Endothelial cell of umbilical vein (primary cell): ENCODE data around the gene PARP8. TPM values are rescaled to one million over a fixed set of nuclear protein-coding genes. Genes with fewer than 3 reads are reported as not detected.

Experiments
- BruUV-seq: library from RNA; stranded (reverse); fragments of 400-500 nt; replicated peaks from 2 replicates; lab custom pipeline; 2021; lab: Mats Ljungman, UMichigan
- CTCF ChIA-PET: fragments of 300-600, 350-600 bp; sonication (Branson Sonifier 250); formaldehyde crosslinking; loops from one replicate; lab custom pipeline; 2021; ENCODE audit warnings: antibody characterized with exemption, inconsistent platforms; lab: Charles Lee
- POLR2A ChIA-PET: fragments of 300-600, 350-600 bp; sonication (Branson Sonifier 250); formaldehyde crosslinking; loops from one replicate; lab custom pipeline; 2021; ENCODE audit warnings: antibody characterized with exemption, inconsistent platforms; lab: Charles Lee
- DNase-seq: peaks from one replicate; pipeline ENCODE4 v3.0.0-alpha.2; 2011; ENCODE audit warnings: low read depth, low spot score
- FAIRE-seq: peaks from 2 replicates; lab custom pipeline; 2011; peaks lifted over from hg19 to GRCh38; lab: Jason Lieb, UNC
- H2AFZ ChIP-seq: 2 replicates; pipeline ENCODE4 v1.6.0; 2012; ENCODE audit warnings: low read depth, low read length, control low read depth, inconsistent platforms
- H3K27ac ChIP-seq: 2 replicates; pipeline ENCODE4 v1.5.1; 2011; ENCODE audit warnings: low read depth, mild to moderate bottlenecking, control low read depth, low read length, moderate library complexity; ENCODE audit not compliant: insufficient read depth
- H3K27me3 ChIP-seq, 2 experiments: 2 replicates each; pipeline versions ENCODE4 v1.6.0 to v1.6.1; 2011; ENCODE audit warnings: low read length in 2 of 2, mixed read lengths in 1 of 2; ENCODE audit not compliant: control insufficient read depth in 2 of 2, insufficient read depth in 2 of 2
- H3K36me3 ChIP-seq, 2 experiments: 2 replicates in 1 of 2; 3 replicates in 1 of 2; pipeline ENCODE4 v1.5.1; 2011; ENCODE audit warnings: low read length in 2 of 2, mild to moderate bottlenecking in 1 of 2, moderate library complexity in 1 of 2; ENCODE audit not compliant: control insufficient read depth in 2 of 2, insufficient read depth in 2 of 2; ENCODE audit errors: extremely low read depth in 1 of 2
- H3K4me1 ChIP-seq: 3 replicates; pipeline ENCODE4 v1.5.1; 2011; ENCODE audit warnings: mild to moderate bottlenecking, low read length; ENCODE audit not compliant: control insufficient read depth, insufficient read depth; ENCODE audit errors: extremely low read depth
- H3K4me2 ChIP-seq: 2 replicates; pipeline ENCODE4 v1.6.1; 2011; ENCODE audit warnings: low read length, control low read depth, mixed read lengths; ENCODE audit not compliant: insufficient read depth
- H3K4me3 ChIP-seq, 3 experiments: fragments of 200-600 bp in 1 of 3; sonication (generic), shearing (Covaris generic) in 1 of 3; replicated peaks in 1 of 3; 2 replicates each; pipeline ENCODE4 v1.5.1; 2011 to 2016; ENCODE audit warnings: control low read depth in 3 of 3, low read length in 3 of 3, mild to moderate bottlenecking in 2 of 3, inconsistent platforms in 1 of 3, low read depth in 1 of 3, moderate library complexity in 1 of 3; ENCODE audit not compliant: insufficient read depth in 1 of 3
- H3K79me2 ChIP-seq: 2 replicates; pipeline ENCODE4 v1.6.0; 2012; ENCODE audit warnings: low read length, inconsistent platforms; ENCODE audit not compliant: control insufficient read depth, insufficient read depth
- H3K9ac ChIP-seq: replicated peaks from 2 replicates; pipeline ENCODE3; 2011; ENCODE audit warnings: low read length, control low read depth; ENCODE audit not compliant: insufficient read depth; ENCODE audit errors: extremely low read depth
- H3K9me1 ChIP-seq: replicated peaks from 3 replicates; pipeline ENCODE4 v1.6.0; 2011; ENCODE audit warnings: mild to moderate bottlenecking, low read length; ENCODE audit not compliant: control insufficient read depth, insufficient read depth; ENCODE audit errors: extremely low read depth
- H3K9me3 ChIP-seq: replicated peaks from 2 replicates; pipeline ENCODE4 v1.5.1; 2012; ENCODE audit warnings: low read length, inconsistent platforms; ENCODE audit not compliant: control insufficient read depth, insufficient read depth
- H4K20me1 ChIP-seq: replicated peaks from 2 replicates; pipeline ENCODE3; 2011; ENCODE audit warnings: mild to moderate bottlenecking, low read length; ENCODE audit not compliant: control insufficient read depth, insufficient read depth; ENCODE audit errors: extremely low read depth
- CTCF ChIP-seq, 2 donors: IDR thresholded peaks; 1 replicate in 1 of 2; 2 replicates in 1 of 2; pipeline ENCODE4 v1.5.1; 2011; ENCODE audit warnings: low read length in 2 of 2, mild to moderate bottlenecking in 2 of 2, moderate library complexity in 2 of 2, control low read depth in 1 of 2, inconsistent platforms in 1 of 2, low read depth in 1 of 2; ENCODE audit not compliant: insufficient read depth in 1 of 2; ENCODE audit errors: extremely low read depth in 1 of 2
- EZH2 ChIP-seq: IDR thresholded peaks from 2 replicates; pipeline ENCODE4 v1.6.1; 2012; ENCODE audit warnings: borderline replicate concordance, low read depth, mild to moderate bottlenecking, moderate library complexity, low read length, inconsistent platforms; ENCODE audit not compliant: severe bottlenecking
- FOS ChIP-seq: IDR thresholded peaks from 2 replicates; pipeline ENCODE4 v1.6.1; 2011; ENCODE audit warnings: mild to moderate bottlenecking, low read length, moderate library complexity, borderline replicate concordance; ENCODE audit not compliant: insufficient read depth
- GATA2 ChIP-seq: IDR thresholded peaks from 2 replicates; pipeline ENCODE4 v1.7.0; 2011; ENCODE audit warnings: low read depth, mild to moderate bottlenecking, moderate library complexity, mixed read lengths, low read length; ENCODE audit not compliant: insufficient read length, insufficient read depth
- JUN ChIP-seq: IDR thresholded peaks from 2 replicates; pipeline ENCODE4 v1.6.1; 2011; ENCODE audit warnings: borderline replicate concordance, low read depth; ENCODE audit not compliant: insufficient read length, insufficient read depth
- MAX ChIP-seq: IDR thresholded peaks from 2 replicates; pipeline ENCODE4 v1.6.1; 2011; ENCODE audit not compliant: insufficient read depth, insufficient read length
- MYC ChIP-seq: IDR thresholded peaks from one replicate; pipeline ENCODE4 v1.6.1; 2011; ENCODE audit warnings: mild to moderate bottlenecking, low read depth, low read length
- POLR2A ChIP-seq: IDR thresholded peaks from 2 replicates; pipeline ENCODE4 v1.6.1; 2012; ENCODE audit warnings: low read depth, mild to moderate bottlenecking, control low read depth, low read length
- POLR2AphosphoS5 ChIP-seq: IDR thresholded peaks from 2 replicates; pipeline ENCODE4 v1.6.1; 2012; ENCODE audit warnings: low read depth, mild to moderate bottlenecking, control low read depth, low read length, moderate library complexity; ENCODE audit not compliant: insufficient read depth
- dilution Hi-C: fragments of 300-500 bp; cut with MboI; formaldehyde crosslinking; loops from one replicate; pipeline ENCODE4 v1.15.0; 2019; ENCODE audit warnings: low sequenced_read_pairs; ENCODE audit not compliant: extremely low pct_ligation_motif_present
- intact Hi-C: fragments of 100-400 bp; cut with micrococcal nuclease; formaldehyde crosslinking; loops from one replicate; pipeline ENCODE4 v1.10.0; 2022
- polyA plus RNA-seq, 4 experiments: library from polyadenylated mRNA; depleted of rRNA in 3 of 4; stranded (reverse) in 3 of 4; unstranded in 1 of 4; fragments of >200 nt; gene quantifications; 2 replicates each; pipeline versions ENCODE4 v1.2.1 to v1.2.3, GENCODE V29; 2011 to 2012; ENCODE audit warnings: missing spikeins in 1 of 4
- total RNA-seq: library from RNA; stranded (reverse); gene quantifications from 2 replicates; pipeline ENCODE4 v1.2.3, GENCODE V29; 2021

The PARP8 gene
- total and polyA plus RNA-seq, 2 donors (not counting 3 experiments of a cell fraction or from before 2014, with no cell fraction given): 0.03 to 0.60 TPM

DNA sequence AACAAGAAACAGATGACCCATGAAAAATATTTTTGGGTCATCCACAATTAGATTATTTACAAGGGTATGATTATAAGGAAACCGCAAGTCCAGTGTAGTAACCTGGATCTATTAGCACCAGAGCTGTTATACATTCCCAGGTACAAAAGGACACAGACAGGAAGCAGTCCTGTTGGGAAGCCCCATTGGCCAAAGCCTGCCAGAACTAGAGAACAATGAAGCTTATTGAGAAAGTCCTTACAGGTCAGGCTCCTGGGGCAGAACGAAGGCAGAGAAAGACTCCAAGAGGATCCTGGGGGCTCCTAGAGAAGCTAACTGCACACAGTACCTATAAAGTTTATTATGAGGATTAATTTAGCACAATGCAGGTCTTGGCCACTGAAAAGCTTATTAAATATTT lies 169.9 kb downstream of the PARP8 start:
- FAIRE-seq: no peak

More for the DNA sequence above, 169.9 kb downstream of the PARP8 start:
- Histone ChIP-seq H3K9me1 (no peaks in the 10 kb centered on the region), H3K27ac (no peak overlapping the region), H3K27me3 (no peaks in the 10 kb centered on the region), H3K4me3 (no peak overlapping the region), H3K9me3 (no peaks in the 10 kb centered on the region), H3K36me3 (no peaks in the 10 kb centered on the region), H2AFZ (no peak overlapping the region), H3K4me2 (no peak overlapping the region), H3K79me2 (no peaks in the 10 kb centered on the region), H4K20me1 (no peaks in the 10 kb centered on the region), H3K9ac (no peak overlapping the region), H3K4me1 (no peaks in the 10 kb centered on the region)
- intact Hi-C loops (no loop called here), dilution Hi-C loops (no loop called here)
- TF ChIP-seq FOS: no peak
- TF ChIP-seq MYC: no peak
- TF ChIP-seq MAX: no peak
- no peak for TF ChIP-seq POLR2AphosphoS5
- TF ChIP-seq GATA2: no peak
- TF ChIP-seq JUN: no peak
- no peak for TF ChIP-seq POLR2A
- TF ChIP-seq CTCF (IDR thresholded peaks at IDR 0.05; ENCODE audit: extremely low read depth in 1 of 2, insufficient read depth in 1 of 2, low read depth in 1 of 2, low read length in 2 of 2): no peak
- TF ChIP-seq EZH2: no peak
- no TSS peak for BruUV-seq
- no peak for DNase-seq
- ChIA-PET CTCF (no interaction called here), POLR2A (no interaction called here)
